MM.1S (cell line): ENCODE data around the gene BRIX1.

Source experiments
- DNase-seq: peaks from one replicate; pipeline ENCODE4 v3.0.0-alpha.2; 2015
- H2AFZ ChIP-seq: fragments of 300-600 bp; sonication (generic); 2 replicates; pipeline ENCODE4 v1.6.0; 2016; ENCODE audit warnings: antibody characterized with exemption, low read length
- H3F3A ChIP-seq: fragments of 300-600 bp; sonication (generic); 2 replicates; pipeline ENCODE4 v1.6.1; 2016; ENCODE audit warnings: mild to moderate bottlenecking, antibody characterized with exemption, low read length, moderate library complexity, mixed read lengths; ENCODE audit not compliant: insufficient read depth
- H3K27ac ChIP-seq: fragments of 300-600 bp; sonication (generic); 2 replicates; pipeline ENCODE4 v1.5.1; 2016; ENCODE audit warnings: mild to moderate bottlenecking, low read length
- H3K27me3 ChIP-seq: fragments of 300-600 bp; sonication (generic); replicated peaks from 2 replicates; pipeline ENCODE4 v1.6.0; 2016; ENCODE audit warnings: low read length; ENCODE audit not compliant: insufficient read depth
- H3K36me3 ChIP-seq: fragments of 300-600 bp; sonication (generic); replicated peaks from 2 replicates; pipeline ENCODE4 v1.6.1; 2016; ENCODE audit warnings: mild to moderate bottlenecking, low read length, mixed read lengths; ENCODE audit not compliant: insufficient read depth
- H3K4me1 ChIP-seq: fragments of 300-600 bp; sonication (generic); 2 replicates; pipeline ENCODE4 v1.6.1; 2016; ENCODE audit warnings: low read length, mixed read lengths
- H3K4me2 ChIP-seq: fragments of 300-600 bp; sonication (generic); 2 replicates; pipeline ENCODE4 v1.6.0; 2016; ENCODE audit warnings: low read depth, low read length
- H3K4me3 ChIP-seq: fragments of 300-600 bp; sonication (generic); 2 replicates; pipeline ENCODE4 v1.5.1; 2016; ENCODE audit warnings: low read length, mixed read lengths
- H3K79me2 ChIP-seq: fragments of 300-600 bp; sonication (generic); 2 replicates; pipeline ENCODE4 v1.6.1; 2016; ENCODE audit warnings: mixed run types, low read length, mixed read lengths
- H3K9ac ChIP-seq: fragments of 300-600 bp; sonication (generic); 2 replicates; pipeline ENCODE4 v1.6.1; 2016; ENCODE audit warnings: low read length, mixed read lengths
- H3K9me2 ChIP-seq: fragments of 300-600 bp; sonication (generic); replicated peaks from 2 replicates; pipeline ENCODE4 v1.6.1; 2016; ENCODE audit warnings: mild to moderate bottlenecking, low read length, mixed read lengths; ENCODE audit not compliant: insufficient read depth
- H3K9me3 ChIP-seq: fragments of 300-600 bp; sonication (generic); replicated peaks from 2 replicates; pipeline ENCODE4 v1.6.1; 2016; ENCODE audit warnings: mild to moderate bottlenecking, low read length, mixed read lengths; ENCODE audit not compliant: insufficient read depth
- H4K20me1 ChIP-seq: fragments of 300-600 bp; sonication (generic); 2 replicates; pipeline ENCODE4 v1.6.1; 2016; ENCODE audit warnings: mild to moderate bottlenecking, low read length, moderate library complexity, mixed read lengths; ENCODE audit not compliant: insufficient read depth
- CTCF ChIP-seq: fragments of 300-600 bp; sonication (generic); IDR thresholded peaks from 2 replicates; pipeline ENCODE4 v1.5.1; 2016; ENCODE audit warnings: antibody characterized with exemption, low read length, mixed read lengths
- EZH2 ChIP-seq: fragments of 300-600 bp; sonication (generic); optimal IDR thresholded peaks from 2 replicates; pipeline ENCODE3; 2017; ENCODE audit warnings: low read depth, mild to moderate bottlenecking, antibody characterized with exemption, low read length, mixed read lengths
- EZH2phosphoT487 ChIP-seq: fragments of 300-600 bp; sonication (generic); IDR thresholded peaks from 2 replicates; pipeline ENCODE4 v1.6.1; 2018; ENCODE audit warnings: antibody characterized with exemption, low read length

Gene BRIX1

GRCh38 chr5:34929720-34930461, 14.4 kb downstream of the BRIX1 start:
- TF ChIP-seq EZH2phosphoT487 (no peak), CTCF (no peak), EZH2 (no peak)
- H3K9me3 ChIP-seq, result no peaks in the 10 kb centered on the region
- peak overlapping the region; percentile 72 for H3K4me2 ChIP-seq
- H3K4me3 ChIP-seq, result peak overlapping the region; percentile 85
- no peaks in the 10 kb centered on the region for H3K9me2 ChIP-seq
- H3K27me3 ChIP-seq, result no peaks in the 10 kb centered on the region
- H3K4me1 ChIP-seq, result peaks cover 11% of the 10 kb centered on the region
- peaks cover 11% of the 10 kb centered on the region; the same call in 1 of the 2 replicates for H3K36me3 ChIP-seq
- H4K20me1 ChIP-seq, result no peaks in the 10 kb centered on the region
- peak; percentile 87 for DNase-seq
- H2AFZ ChIP-seq, result peak overlapping the region; percentile 85
- peaks cover 30% of the 10 kb centered on the region for H3F3A ChIP-seq
- peaks cover 49% of the 10 kb centered on the region for H3K79me2 ChIP-seq
- peak overlapping the region; percentile 72 for H3K27ac ChIP-seq
- H3K9ac ChIP-seq, result peak overlapping the region; percentile 86

GRCh38 chr5:34930462-34930844, 14.9 kb downstream of the BRIX1 start:
- H3K9me2 ChIP-seq, result no peaks in the 10 kb centered on the region
- TF ChIP-seq CTCF (no peak), EZH2 (no peak), EZH2phosphoT487 (no peak)
- H4K20me1 ChIP-seq, result no peaks in the 10 kb centered on the region
- peak overlapping the region; percentile 85 for H3K4me3 ChIP-seq
- peak overlapping the region; percentile 86 for H3K9ac ChIP-seq
- peak overlapping the region; percentile 85 for H2AFZ ChIP-seq
- H3K27ac ChIP-seq, result peak overlapping the region; percentile 72; the same call in 1 of the 2 replicates
- DNase-seq, result no peak
- H3K4me2 ChIP-seq, result peak overlapping the region; percentile 72
- peaks cover 11% of the 10 kb centered on the region for H3K4me1 ChIP-seq
- no peaks in the 10 kb centered on the region for H3K9me3 ChIP-seq
- H3F3A ChIP-seq, result peaks cover 26% of the 10 kb centered on the region
- peaks cover 8% of the 10 kb centered on the region; the same call in 1 of the 2 replicates for H3K36me3 ChIP-seq
- H3K79me2 ChIP-seq, result peaks cover 54% of the 10 kb centered on the region
- H3K27me3 ChIP-seq, result no peaks in the 10 kb centered on the region

GRCh38 chr5:34930870-34931269, 15.4 kb downstream of the BRIX1 start:
- peaks cover 7% of the 10 kb centered on the region; the same call in 1 of the 2 replicates for H3K36me3 ChIP-seq

More at GRCh38 chr5:34930870-34931269, 15.4 kb downstream of the BRIX1 start:
- H3K79me2 ChIP-seq, result peaks cover 58% of the 10 kb centered on the region
- peak overlapping the region; percentile 85 for H3K4me3 ChIP-seq
- no peak for TF ChIP-seq EZH2
- TF ChIP-seq CTCF, result no peak
- TF ChIP-seq EZH2phosphoT487, result no peak
- H3F3A ChIP-seq, result peaks cover 23% of the 10 kb centered on the region
- no peaks in the 10 kb centered on the region for H4K20me1 ChIP-seq
- H3K27ac ChIP-seq, result no peak overlapping the region
- no peaks in the 10 kb centered on the region for H3K9me2 ChIP-seq
- peak overlapping the region; percentile 72 for H3K4me2 ChIP-seq
- H3K4me1 ChIP-seq, result peaks cover 11% of the 10 kb centered on the region
- no peaks in the 10 kb centered on the region for H3K9me3 ChIP-seq
- H2AFZ ChIP-seq, result no peak overlapping the region
- peak overlapping the region; percentile 86; the same call in 1 of the 2 replicates for H3K9ac ChIP-seq
- no peaks in the 10 kb centered on the region for H3K27me3 ChIP-seq
- no peak for DNase-seq
